Nephron (organoid): ENCODE results near the gene PODXL.
A peak's percentile ranks its signal among the peaks of the same experiment; 100 is the strongest.

Experiments used
- H3K27ac Mint-ChIP-seq, 3 experiments: 2 replicates each; pipeline ENCODE4 v1.8.0; 2020; ENCODE audit warnings: mixed read lengths in 3 of 3, mild to moderate bottlenecking in 2 of 3, moderate library complexity in 1 of 3
- H3K27me3 Mint-ChIP-seq: 2 replicates; pipeline ENCODE4 v1.8.0; 2021; ENCODE audit warnings: low read depth, mild to moderate bottlenecking, moderate library complexity, mixed read lengths
- H3K36me3 Mint-ChIP-seq: 2 replicates; pipeline ENCODE4 v1.8.0; 2020; ENCODE audit warnings: low read depth, mixed read lengths
- H3K4me1 Mint-ChIP-seq: 2 replicates; pipeline ENCODE4 v1.8.0; 2020; ENCODE audit warnings: mixed read lengths
- H3K4me3 Mint-ChIP-seq, 3 experiments: 2 replicates each; pipeline ENCODE4 v1.8.0; 2020; ENCODE audit warnings: mild to moderate bottlenecking in 3 of 3, mixed read lengths in 3 of 3, moderate library complexity in 2 of 3
- H3K9me3 Mint-ChIP-seq: 2 replicates; pipeline ENCODE4 v1.8.0; 2020; ENCODE audit warnings: mixed read lengths
- CTCF ChIP-seq, 3 experiments: fragments of 200-600 bp; sonication (generic); IDR thresholded peaks; one replicate each; pipeline ENCODE4 v1.5.0; 2021; ENCODE audit warnings: antibody characterized with exemption in 3 of 3; ENCODE audit not compliant: unreplicated experiment in 3 of 3

Gene PODXL

DNA sequence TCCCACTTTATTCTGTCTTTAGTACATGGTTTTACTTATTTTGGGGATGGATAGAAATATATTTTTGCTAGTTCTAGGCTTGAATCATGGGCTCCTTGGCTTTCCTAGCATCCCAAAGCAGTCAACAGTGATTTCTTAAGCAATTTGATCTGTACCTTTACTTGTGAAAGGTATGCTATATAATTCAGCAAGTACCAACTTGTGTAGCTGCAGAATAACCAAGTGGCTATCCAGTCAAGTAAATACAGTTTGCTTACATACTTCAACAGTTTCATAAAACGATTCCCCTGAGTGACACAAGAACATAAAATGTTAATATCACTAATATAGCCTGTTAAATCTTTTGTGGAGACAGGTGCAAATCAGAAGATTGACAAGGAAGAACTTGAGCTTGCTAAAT lies 67.2 kb downstream of the PODXL start:
- Mint-ChIP-seq H3K9me3 (no peaks in the 10 kb centered on the region), H3K27ac (no peak overlapping the region), H3K27me3 (no peaks in the 10 kb centered on the region), H3K4me1 (peaks cover 11% of the 10 kb centered on the region), H3K36me3 (peaks cover 8% of the 10 kb centered on the region), H3K4me3 (no peak overlapping the region)
- no peak for TF ChIP-seq CTCF (IDR thresholded peaks at IDR 0.05; ENCODE audit: unreplicated experiment in 3 of 3)

- Mint-ChIP-seq H3K4me3 (no peak overlapping the region), H3K27ac (no peak overlapping the region), H3K4me1 (peaks cover 3% of the 10 kb centered on the region), H3K36me3 (peaks cover 11% of the 10 kb centered on the region), H3K27me3 (no peaks in the 10 kb centered on the region), H3K9me3 (no peaks in the 10 kb centered on the region)
- peak in 2 of 3 experiments; percentile 13 to 18 for TF ChIP-seq CTCF (IDR thresholded peaks at IDR 0.05; ENCODE audit: unreplicated experiment in 3 of 3)
Measured at GRCh38 chr7:131488361-131488760, 68.1 kb downstream of the PODXL start.

- Mint-ChIP-seq H3K27me3 (no peaks in the 10 kb centered on the region), H3K36me3 (peaks cover 14% of the 10 kb centered on the region), H3K9me3 (no peaks in the 10 kb centered on the region), H3K4me1 (no peaks in the 10 kb centered on the region), H3K27ac (no peak overlapping the region), H3K4me3 (no peak overlapping the region)
- TF ChIP-seq CTCF (IDR thresholded peaks at IDR 0.05; ENCODE audit: unreplicated experiment in 3 of 3): no peak
Measured at GRCh38 chr7:131487217-131487616, 69.2 kb downstream of the PODXL start.

DNA sequence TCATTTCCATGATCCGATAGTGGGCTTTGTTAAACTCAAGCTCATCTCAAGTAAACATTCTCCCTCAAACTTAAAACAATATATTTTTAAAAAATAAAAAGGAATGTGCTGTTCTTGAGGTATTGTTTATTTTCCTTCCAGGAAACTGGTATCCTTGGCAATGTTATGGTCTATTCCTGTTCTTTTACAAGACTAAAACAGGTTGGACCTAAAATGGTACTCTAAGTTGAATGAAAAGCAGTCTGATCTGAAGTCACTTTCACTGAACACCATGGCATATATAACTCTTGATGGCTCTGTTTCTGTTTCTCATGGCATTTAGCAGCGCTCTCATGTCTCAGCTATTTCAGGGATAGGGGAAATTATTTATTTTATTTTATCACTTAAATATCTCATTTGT lies 70.1 kb downstream of the PODXL start:
- Mint-ChIP-seq H3K9me3 (no peaks in the 10 kb centered on the region), H3K27ac (no peak overlapping the region), H3K36me3 (peaks cover 14% of the 10 kb centered on the region), H3K4me3 (no peak overlapping the region), H3K4me1 (no peaks in the 10 kb centered on the region), H3K27me3 (no peaks in the 10 kb centered on the region)
- TF ChIP-seq CTCF (IDR thresholded peaks at IDR 0.05; ENCODE audit: unreplicated experiment in 3 of 3): no peak

DNA sequence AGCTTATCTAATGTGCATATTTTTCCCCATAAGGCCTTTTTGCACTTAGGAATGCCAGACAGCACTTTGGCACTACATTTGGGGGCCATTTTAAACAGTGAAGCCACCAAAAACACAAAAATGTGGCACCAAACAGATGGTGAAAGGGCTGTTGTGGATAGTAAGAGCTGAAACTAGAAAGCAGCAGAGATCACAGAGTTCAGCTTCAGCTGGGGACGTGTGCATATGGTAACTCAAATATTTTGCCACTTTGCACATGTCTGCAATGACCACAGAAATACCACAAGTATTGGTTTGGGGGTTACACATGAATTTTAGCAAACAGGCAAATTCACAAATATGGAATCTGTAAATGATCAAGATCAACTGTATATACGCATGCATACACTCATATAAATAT lies 72.8 kb downstream of the PODXL start:
- no peak overlapping the region for H3K27ac Mint-ChIP-seq
- H3K27me3 Mint-ChIP-seq: no peaks in the 10 kb centered on the region
- TF ChIP-seq CTCF (IDR thresholded peaks at IDR 0.05; ENCODE audit: unreplicated experiment in 3 of 3): no peak
- peaks cover 10% of the 10 kb centered on the region for H3K4me1 Mint-ChIP-seq
- H3K36me3 Mint-ChIP-seq: peaks cover 21% of the 10 kb centered on the region
- no peaks in the 10 kb centered on the region for H3K9me3 Mint-ChIP-seq
- H3K4me3 Mint-ChIP-seq: no peak overlapping the region

- Mint-ChIP-seq H3K4me1 (peaks cover 10% of the 10 kb centered on the region), H3K27me3 (no peaks in the 10 kb centered on the region), H3K4me3 (no peak overlapping the region), H3K36me3 (peaks cover 21% of the 10 kb centered on the region), H3K9me3 (no peaks in the 10 kb centered on the region), H3K27ac (no peak overlapping the region)
- TF ChIP-seq CTCF (IDR thresholded peaks at IDR 0.05; ENCODE audit: unreplicated experiment in 3 of 3): no peak
Measured at GRCh38 chr7:131482800-131483199, 73.6 kb downstream of the PODXL start.
